GM12891 (cell line): Measurements from ENCODE around the gene OR4D2.

Experiments
- POLR2A ChIP-seq: IDR thresholded peaks from 2 replicates; pipeline ENCODE4 v1.6.1; 2011; ENCODE audit warnings: low read depth, low read length, control low read depth
- POLR2AphosphoS5 ChIP-seq: IDR thresholded peaks from 2 replicates; pipeline ENCODE4 v1.6.1; 2011; ENCODE audit warnings: low read depth, low read length, control low read depth

DNA sequence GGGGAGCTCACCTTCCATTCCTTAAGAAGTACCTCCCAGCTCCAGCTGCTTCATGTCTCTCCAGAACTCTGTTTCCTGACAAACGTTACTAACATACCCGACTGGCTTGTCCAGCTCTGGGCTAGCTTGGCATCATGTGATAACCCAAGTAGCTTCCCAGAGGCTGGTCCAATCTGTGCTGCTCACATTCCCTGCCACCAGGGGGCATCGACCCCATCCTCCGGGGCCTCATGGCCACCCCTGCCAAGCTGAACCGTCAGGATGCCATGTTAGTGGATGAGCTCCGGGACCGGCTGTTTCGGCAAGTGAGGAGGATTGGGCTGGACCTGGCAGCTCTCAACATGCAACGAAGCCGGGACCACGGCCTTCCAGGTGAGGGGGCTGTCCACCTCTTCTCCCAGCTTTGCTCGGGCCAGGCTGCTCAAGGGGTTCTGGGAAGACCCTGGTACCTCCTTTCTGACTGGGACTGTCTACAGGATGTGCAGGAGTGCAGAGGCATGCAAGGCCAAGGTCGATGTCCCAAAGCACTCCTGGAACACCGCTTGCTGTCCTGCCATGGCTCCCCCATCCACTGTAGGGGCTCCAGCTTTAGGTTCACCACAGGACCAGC, 33.3 kb downstream of the OR4D2 start:
- TF ChIP-seq POLR2A (no peak), POLR2AphosphoS5 (no peak)
